ENCODE measurements around the gene DCAF7.

GRCh38 chr17:63588797-63589196 is 38.5 kb downstream of the DCAF7 start:
- TF ChIP-seq CTCF (IDR thresholded peaks at IDR 0.05 in 4 of 5, conservative IDR thresholded peaks at IDR 0.05 in 1 of 5), result no peak
- TF ChIP-seq POLR2A (IDR thresholded peaks at IDR 0.05), result no peak

Measured in gastrocnemius medialis (tissue), 4 donors.